HG03097 (cell line): ENCODE measurements around the gene MYH16.
"Not testable (repeated sequence)": the region's sequence is repeated elsewhere in the genome, so short reads cannot be mapped to it uniquely, and the experiment has no call there.

Source experiments
- ATAC-seq: cut with Tn5 transposase; IDR thresholded peaks from one replicate; pipeline ENCODE4 v1.9.1; 2021; ENCODE audit not compliant: unreplicated experiment, low FRiP score

MYH16 gene

DNA sequence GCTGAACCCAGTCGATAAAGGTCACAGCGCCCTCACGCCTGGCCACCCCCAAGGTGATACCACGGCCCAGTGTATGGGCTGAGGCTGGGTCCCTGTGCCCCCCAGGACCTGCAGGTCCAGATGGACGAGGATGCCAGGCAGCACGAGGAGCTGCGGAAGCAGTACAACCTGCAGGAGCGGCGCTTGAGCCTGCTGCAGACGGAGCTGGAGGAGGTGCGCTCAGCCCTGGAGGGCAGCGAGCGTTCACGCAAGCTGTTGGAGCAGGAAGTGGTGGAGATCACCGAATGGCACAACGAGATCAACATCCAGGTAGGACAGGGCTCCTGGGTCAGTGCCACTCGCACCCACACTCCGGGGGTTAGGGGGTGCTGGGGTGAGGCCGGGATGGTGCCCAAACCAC lies 28.9 kb downstream of the MYH16 start:
- ATAC-seq = no peak

DNA sequence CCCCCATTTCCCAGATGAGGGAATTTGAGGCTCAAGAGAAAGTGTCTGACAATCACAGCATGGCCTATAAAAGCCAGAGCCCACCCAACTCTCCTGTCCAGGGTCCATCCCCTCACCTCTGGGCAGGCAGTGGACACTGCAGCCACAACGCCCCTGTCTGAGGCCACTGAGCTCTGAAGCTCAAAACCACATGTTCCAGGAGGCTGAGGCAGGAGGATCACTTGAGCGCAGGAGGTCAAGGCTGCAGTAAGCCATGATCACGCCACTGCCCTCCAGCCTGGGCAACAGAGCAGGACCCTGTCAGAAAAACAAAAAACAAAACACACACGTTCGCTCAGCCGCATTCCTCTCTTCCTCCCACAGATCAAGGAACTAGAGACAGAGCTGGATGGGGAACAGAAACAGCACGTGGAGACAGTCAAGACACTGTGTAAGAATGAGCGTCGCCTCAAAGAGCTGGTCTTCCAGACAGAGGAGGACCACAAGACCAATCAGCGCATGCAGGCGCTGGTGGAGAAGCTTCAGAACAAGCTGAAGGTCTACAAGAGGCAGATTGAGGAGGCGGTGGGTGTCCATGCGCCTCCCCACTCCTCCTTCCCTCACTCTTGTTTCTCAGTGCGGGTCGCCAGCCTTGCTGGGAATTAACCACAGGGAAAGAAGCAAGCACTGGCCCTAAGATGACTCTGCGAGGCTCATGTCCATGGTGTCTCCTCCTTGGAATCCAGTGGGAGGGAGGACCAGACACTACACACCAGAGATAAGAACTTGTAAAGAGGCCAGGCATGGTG lies 33.0 kb downstream of the MYH16 start:
- ATAC-seq = no peak

DNA sequence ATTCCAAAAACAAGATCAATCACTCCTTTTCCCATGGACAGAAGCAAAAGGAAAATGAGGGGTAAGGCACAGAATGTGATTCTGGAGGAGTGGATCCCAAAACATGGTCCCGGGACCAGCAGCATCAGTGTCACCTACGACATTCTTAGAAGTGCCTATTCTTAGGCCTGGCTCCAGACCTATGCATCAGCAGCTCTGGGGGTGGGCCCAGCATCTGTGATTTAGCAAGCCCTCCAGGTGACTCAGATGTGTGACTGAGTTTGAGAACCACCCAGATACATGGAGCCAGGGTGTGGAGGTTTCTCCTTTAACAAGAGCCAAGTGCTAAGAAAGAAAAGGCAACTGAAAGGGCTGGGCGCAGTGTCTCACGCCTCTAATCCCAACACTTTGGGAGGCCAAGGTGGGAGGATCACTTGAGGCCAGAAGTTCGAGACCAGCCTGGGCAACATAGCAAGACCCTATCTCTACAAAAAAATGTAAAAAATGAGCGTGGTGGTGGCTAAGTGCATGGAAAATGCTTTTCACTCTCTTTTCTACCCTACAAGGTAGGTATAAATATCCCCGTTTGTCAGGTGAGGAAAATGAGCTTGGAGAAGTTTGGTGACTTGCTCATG lies 35.9 kb downstream of the MYH16 start:
- ATAC-seq = no peak

GRCh38 chr7:99309111-99309510 lies 36.5 kb downstream of the MYH16 start:
- no peak for ATAC-seq

GRCh38 chr7:99310004-99310403 lies 37.4 kb downstream of the MYH16 start:
- ATAC-seq = no peak

- ATAC-seq = no peak
Observed at GRCh38 chr7:99311702-99312101, 39.1 kb downstream of the MYH16 start.

- no peak for ATAC-seq
Observed at GRCh38 chr7:99312316-99313203, 39.9 kb downstream of the MYH16 start.

DNA sequence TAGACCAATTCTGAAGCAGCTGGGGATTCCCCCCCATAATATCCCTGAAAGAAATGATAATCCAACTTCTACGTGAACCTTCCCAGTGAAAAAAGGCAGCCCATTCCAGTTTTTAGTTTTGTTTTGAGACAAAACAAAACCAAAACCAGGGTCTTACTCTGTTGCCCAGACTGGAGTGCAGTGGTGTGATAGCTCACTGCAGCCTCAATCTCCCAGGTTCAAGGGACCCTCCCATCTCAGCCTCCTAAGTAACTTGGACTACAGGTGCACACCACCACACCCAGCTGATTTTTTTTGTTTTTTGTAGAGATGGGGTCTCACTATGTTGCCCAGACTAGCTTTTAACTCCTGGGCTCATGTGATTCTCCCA lies 40.5 kb downstream of the MYH16 start:
- no peak for ATAC-seq

GRCh38 chr7:99314504-99314903 lies 41.9 kb downstream of the MYH16 start:
- no peak for ATAC-seq

DNA sequence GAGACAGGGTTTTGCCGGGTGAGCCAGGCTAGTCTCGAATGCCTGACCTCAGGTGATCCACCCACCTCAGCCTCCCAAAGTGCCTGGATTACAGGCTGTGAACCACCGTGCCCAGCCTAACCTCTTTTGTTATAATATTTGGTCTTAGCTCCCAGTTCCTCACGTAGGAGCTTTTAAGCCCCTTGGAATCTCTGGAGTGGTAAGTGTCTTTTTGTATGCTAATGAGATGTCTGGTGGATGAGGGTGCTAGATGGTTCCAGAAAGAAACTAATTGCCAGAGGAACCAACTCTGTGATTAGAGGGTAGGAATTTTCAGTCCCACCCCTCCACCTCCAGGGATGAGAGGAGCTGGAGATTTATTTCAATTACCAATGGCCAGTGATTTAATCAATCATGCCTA lies 47.7 kb downstream of the MYH16 start:
- ATAC-seq = no peak

DNA sequence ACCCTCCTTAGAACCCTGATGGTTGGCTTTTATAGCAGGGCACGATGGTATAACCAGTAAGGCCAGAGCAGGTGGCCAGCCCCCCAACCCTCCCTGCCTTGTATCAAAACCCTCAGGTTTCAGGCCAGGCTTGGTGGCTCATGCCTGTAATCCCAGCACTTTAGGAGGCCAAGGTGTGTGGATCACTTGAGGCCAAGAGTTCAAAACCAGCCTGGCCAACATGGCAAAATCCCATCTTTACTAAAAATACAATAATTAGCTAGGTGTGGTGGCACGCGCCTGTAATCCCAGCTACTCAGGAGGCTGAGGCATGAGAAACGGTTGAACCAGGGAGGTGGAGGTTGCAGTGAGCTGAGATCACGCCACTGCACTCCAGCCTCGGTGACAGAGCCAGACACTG lies 50.0 kb downstream of the MYH16 start:
- ATAC-seq = not testable (repeated sequence)

GRCh38 chr7:99324559-99324958 lies 51.9 kb downstream of the MYH16 start:
- no peak for ATAC-seq

GRCh38 chr7:99325001-99325493 lies 52.4 kb downstream of the MYH16 start:
- no peak for ATAC-seq

DNA sequence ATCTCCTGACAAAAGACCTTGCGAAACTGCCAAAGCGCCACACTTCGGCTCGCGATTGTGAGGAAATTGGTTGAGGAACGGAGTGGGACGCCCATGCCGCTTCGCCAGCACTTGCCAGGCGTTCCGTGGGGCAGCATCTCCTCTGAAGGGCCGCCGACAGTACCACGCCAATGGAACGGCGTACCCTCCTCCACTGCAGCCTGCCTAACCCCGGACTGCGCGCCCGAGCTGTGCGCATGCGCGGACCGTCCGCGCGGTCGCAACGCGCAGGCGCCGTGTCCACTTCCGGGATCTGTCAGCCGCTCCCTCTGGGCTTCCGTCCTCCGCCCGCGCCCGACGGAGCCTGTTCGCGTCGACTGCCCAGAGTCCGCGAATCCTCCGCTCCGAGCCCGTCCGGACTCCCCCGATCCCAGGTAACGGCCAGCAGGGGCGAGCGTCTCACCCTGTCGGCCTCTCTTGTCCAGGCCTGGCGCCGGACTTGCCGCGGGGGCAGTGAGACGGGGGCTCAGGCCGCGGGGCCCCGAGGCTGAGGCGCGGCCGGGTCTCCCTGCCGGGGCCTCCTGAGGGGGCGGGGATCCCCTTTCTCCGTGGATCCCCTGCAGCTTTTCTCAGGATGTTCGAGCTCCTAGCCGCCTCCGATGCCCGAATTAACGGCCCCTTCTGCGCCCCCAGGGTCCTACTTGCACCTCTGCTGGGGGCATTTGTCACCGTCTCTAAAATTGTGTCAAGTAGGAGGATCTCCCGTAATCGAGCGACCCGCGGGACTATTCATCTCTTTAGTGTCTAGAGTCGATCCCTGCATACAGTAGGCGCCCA lies 53.2 kb downstream of the MYH16 start, which contains the start of gene ARPC1A:
ARPC1A (plus strand) TSS at position 307 of the 816 bp plus-strand sequence. CDS start 7,456 bp downstream, outside the sequence.
- ATAC-seq = peak; percentile 88

GRCh38 chr7:99326408-99326782 lies 53.8 kb downstream of the MYH16 start:
- ATAC-seq = no peak

DNA sequence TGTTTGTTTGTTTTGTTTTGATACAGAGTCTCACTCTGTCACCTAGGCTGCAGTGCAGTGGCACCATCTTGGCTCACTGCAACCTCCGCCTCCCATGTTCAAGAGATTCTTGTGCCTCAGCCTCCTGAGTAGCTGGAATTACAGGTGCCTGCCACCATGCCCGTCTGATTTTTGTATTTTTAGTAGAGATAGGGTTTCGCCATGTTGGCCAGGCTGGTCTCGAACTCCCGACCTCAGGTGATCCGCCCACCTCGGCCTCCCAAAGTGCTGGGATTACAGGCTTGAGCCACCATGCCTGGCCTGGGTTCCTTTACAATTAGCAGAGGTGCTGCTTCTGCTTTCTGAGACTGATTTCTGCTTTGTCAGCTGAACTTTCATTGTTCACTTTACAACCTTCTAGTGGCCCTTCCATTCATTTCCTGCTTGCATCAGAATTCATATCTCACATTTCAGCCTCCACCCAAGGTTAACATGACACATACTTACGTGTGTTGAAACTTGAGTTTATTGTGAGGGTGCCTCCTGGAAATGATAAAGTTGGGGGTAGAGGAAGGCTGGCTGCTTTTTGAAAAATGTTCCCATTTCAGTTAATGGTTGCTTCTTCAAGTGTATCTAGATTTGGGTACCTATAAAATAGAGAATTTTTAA lies 57.8 kb downstream of the MYH16 start:
- not testable (repeated sequence) for ATAC-seq

GRCh38 chr7:99331002-99331401 lies 58.4 kb downstream of the MYH16 start:
- no peak for ATAC-seq

DNA sequence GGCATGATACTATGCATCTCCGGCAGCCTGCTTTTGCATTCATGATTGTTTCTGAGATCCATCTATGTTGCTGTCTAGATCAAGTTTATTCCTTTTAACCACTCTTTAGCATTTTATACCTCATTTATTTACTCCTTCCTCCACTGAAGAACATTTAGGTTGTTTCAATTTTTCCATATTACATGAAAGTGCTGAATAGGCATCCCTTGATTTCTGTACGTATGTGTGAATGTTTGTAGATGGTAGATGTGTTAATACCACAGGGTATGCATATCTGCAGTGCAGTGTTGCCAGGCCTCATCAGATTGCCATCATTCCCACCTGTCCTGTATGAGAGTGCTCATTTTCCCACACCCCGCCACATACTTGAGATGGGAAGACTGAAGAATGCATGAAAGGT lies 67.0 kb downstream of the MYH16 start:
- ATAC-seq = no peak

DNA sequence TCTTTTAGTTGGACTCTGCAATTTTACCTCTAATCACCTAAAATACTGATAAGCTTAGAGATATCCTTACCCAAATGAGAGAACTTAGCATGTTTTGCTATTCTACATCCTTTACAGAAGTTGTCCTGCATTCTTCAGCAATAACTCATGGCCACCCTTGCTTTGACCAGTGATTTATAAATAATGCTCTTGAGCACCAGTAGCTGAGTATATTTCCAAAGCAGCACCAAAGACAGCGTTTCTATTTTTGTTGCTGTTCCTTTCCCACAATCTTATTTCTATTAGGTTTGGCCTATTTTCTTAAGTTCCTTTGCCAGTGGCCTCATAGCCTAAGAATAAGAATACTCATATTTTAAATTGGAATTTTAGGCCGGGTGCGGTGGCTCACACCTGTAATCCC lies 68.0 kb downstream of the MYH16 start:
- no peak for ATAC-seq
